ENCODE measurements around the gene SLC1A2. TPM values are rescaled to one million over a fixed set of nuclear protein-coding genes. Genes with fewer than 3 reads are reported as not detected.

Gene SLC1A2
- total and polyA plus RNA-seq, 3 donors from 2014 or later = 0.74 to 7.5 (median 1.1) TPM

GRCh38 chr11:35267504-35267903 lies 151.9 kb downstream of the SLC1A2 start:
- intact Hi-C loops (cut with DNase I; ENCODE audit: low total_unique reads) = no loop called here
- DNase-seq = no peak
- Histone ChIP-seq H3K27me3 (no peaks in the 10 kb centered on the region), H3K9me3 (no peaks in the 10 kb centered on the region), H3K4me1 (no peaks in the 10 kb centered on the region), H3K36me3 (ENCODE audit: low read depth, missing control alignments) (no peaks in the 10 kb centered on the region), H3K27ac (no peak overlapping the region), H3K4me3 (no peak overlapping the region)
- WGBS, 2 donors = 93 to 95% methylated on average over 2 of the region's 2 CpGs
- TF ChIP-seq POLR2A (IDR thresholded peaks at IDR 0.05) = no peak
- TF ChIP-seq CTCF (IDR thresholded peaks at IDR 0.05) = no peak

DNA sequence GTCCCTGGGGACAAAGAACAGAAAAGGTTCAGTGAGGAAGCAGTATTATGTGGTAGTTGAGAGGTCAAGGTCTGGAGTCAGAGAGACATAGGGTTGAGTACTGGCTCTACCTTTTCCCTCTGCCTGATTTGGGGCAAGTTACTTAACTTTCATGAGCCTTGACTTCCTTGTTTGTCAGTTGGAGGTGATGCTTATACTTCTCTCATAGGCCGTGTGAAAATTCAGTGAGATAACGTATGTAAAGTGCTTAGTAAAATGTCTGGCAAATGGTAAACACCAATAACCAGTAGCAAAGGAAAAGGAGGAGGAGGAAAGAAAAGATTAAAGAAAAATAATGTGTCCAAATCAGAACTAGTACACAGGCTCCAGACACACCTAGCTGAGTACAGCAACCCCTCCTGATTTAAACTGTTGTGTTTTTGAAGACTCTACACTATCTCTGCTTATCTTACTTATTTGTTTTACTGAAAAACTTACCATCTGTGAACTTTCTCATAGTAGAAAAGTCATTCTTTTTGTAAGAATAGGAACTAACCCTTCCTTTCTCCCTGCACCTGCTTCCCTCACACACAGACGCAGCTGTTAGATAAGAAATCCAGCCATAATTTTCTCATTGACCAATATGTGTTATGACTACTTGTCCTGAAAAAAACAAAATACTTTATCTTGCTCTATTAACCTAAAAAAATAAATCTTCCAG lies 153.5 kb downstream of the SLC1A2 start:
- Histone ChIP-seq H3K36me3 (ENCODE audit: low read depth, missing control alignments) (no peaks in the 10 kb centered on the region), H3K4me3 (no peak overlapping the region), H3K9me3 (no peaks in the 10 kb centered on the region), H3K27ac (no peak overlapping the region), H3K27me3 (no peaks in the 10 kb centered on the region), H3K4me1 (no peaks in the 10 kb centered on the region)
- TF ChIP-seq CTCF (IDR thresholded peaks at IDR 0.05) (no peak), POLR2A (IDR thresholded peaks at IDR 0.05) (no peak)
- intact Hi-C loops (cut with DNase I; ENCODE audit: low total_unique reads) = no loop called here
- WGBS, 2 donors = 67 to 77% methylated on average over 3 of the region's 3 CpGs
- DNase-seq = no peak

DNA sequence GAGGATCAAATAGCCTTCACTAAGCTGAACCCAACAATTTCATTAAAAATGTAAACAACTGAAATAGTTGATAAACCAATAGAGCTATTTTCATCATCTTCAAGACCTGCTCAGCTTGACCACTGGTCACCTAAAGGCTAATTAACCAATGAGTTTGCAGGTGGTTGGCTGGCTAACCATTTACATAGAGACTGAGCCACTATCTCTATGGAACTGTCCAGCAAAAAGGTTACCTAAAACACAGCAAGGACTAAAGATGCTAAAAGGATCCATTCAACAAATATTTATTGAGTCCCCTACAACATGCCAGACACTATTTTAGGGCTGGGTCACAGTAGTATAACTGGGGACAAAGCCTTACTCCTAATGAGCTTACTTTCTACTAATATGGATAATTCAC lies 156.6 kb downstream of the SLC1A2 start:
- intact Hi-C loops (cut with DNase I; ENCODE audit: low total_unique reads) = no loop called here
- no peak for TF ChIP-seq POLR2A (IDR thresholded peaks at IDR 0.05)
- TF ChIP-seq CTCF (IDR thresholded peaks at IDR 0.05) = no peak
- no peak overlapping the region for H3K4me3 ChIP-seq
- no peaks in the 10 kb centered on the region for H3K9me3 ChIP-seq
- DNase-seq = no peak
- no peak overlapping the region for H3K27ac ChIP-seq
- no peaks in the 10 kb centered on the region for H3K36me3 ChIP-seq (ENCODE audit: low read depth, missing control alignments)
- no peaks in the 10 kb centered on the region for H3K4me1 ChIP-seq
- H3K27me3 ChIP-seq = no peaks in the 10 kb centered on the region

DNA sequence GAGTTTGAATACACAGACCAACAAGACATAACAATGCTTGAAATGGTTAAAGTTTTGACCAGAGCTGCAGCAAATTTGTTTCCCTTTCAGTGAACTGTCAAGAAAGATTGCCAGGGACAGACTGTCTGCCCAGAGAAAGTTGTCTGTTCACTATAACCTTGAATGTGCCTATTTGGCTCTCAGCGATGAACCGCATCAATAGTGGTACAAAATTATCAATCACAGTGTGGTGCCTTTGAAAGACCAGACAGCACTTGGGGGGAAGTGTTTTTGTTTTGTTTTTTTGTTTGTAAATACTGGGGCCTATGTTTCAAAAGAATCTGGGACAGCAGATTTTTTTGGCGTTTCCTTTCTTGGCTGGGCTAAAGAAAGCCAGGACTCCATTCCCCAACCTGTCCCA lies 157.3 kb downstream of the SLC1A2 start:
- intact Hi-C loops (cut with DNase I; ENCODE audit: low total_unique reads) = no loop called here
- Histone ChIP-seq H3K27ac (no peak overlapping the region), H3K4me3 (no peak overlapping the region), H3K27me3 (no peaks in the 10 kb centered on the region), H3K9me3 (no peaks in the 10 kb centered on the region), H3K36me3 (ENCODE audit: low read depth, missing control alignments) (no peaks in the 10 kb centered on the region), H3K4me1 (no peaks in the 10 kb centered on the region)
- 80 to 82% methylated on average over 3 of the region's 3 CpGs for WGBS, 2 donors
- TF ChIP-seq CTCF (IDR thresholded peaks at IDR 0.05) (no peak), POLR2A (IDR thresholded peaks at IDR 0.05) (no peak)
- no peak for DNase-seq

- Histone ChIP-seq H3K4me1 (no peaks in the 10 kb centered on the region), H3K27me3 (no peaks in the 10 kb centered on the region), H3K4me3 (no peak overlapping the region), H3K36me3 (ENCODE audit: low read depth, missing control alignments) (no peaks in the 10 kb centered on the region), H3K27ac (no peak overlapping the region), H3K9me3 (no peaks in the 10 kb centered on the region)
- 91 to 95% methylated on average over 1 of the region's 1 CpG for WGBS, 2 donors
- DNase-seq = no peak
- intact Hi-C loops (cut with DNase I; ENCODE audit: low total_unique reads) = no loop called here
- no peak for TF ChIP-seq CTCF (IDR thresholded peaks at IDR 0.05)
- TF ChIP-seq POLR2A (IDR thresholded peaks at IDR 0.05) = no peak
Observed at GRCh38 chr11:35261197-35261596, 158.2 kb downstream of the SLC1A2 start.
